HG03060 (cell line): Measurements from ENCODE around the gene OR2B2.

Experiments used
- ATAC-seq: cut with Tn5 transposase; IDR thresholded peaks from one replicate; pipeline ENCODE4 v1.9.1; 2021; ENCODE audit warnings: low read depth, moderate number of reproducible peaks; ENCODE audit not compliant: unreplicated experiment

OR2B2 gene

DNA sequence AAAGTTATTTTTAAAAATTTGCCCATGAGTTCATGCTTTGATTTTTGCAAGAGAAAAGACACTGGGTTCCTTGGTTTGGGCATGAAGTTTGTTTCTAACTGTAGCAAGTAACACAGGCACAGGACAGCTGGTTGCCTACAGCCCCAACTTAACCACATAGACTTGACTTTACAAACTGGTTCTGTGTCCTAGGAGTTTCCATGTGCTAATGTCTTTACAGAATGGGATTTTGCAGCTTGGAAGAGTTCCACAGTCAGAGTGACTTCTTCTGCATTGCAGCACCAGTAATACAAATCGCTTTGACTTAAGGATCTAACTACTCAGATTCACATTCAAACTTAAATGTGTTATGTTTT is 44.3 kb downstream of the OR2B2 start:
- no peak for ATAC-seq

DNA sequence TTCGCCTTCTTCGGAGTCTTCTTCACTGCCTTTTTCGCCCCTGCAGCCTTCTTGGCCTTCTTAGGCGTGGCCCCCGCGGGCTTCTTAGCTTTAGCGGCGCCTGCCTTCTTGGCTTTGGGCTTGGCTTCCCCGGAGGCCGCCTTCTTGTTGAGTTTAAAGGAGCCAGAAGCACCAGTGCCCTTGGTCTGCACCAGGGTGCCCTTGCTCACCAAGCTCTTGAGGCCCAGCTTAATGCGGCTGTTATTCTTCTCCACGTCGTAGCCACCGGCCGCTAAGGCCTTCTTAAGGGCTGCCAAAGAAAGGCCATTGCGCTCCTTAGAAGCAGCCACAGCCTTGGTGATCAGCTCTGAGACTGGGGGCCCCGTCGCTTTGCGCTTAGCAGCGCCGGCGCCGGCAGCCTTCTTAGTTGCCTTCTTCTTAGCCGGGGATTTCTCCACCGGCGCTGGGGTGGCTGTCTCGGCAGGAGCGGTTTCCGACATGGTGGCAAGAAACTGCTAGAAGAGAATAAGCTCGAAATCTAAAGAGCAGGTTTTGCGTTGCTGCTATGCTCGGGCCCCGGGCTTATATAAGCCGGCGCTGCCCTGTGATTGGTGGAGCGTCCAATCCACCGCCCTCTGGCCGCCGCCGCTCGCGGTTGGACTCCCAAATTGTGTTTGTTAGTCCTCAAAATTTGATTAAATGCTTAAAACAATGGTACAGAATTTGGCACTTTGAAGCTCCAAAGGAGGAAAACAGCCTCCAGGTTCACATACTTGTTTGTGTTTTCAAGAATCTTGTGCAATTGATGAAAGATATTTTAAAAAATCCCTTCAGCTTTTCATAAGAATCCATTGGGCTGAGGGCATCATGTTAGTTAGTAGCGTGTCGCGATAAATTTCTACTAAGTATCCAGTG is 44.9 kb downstream of the OR2B2 start:
- ATAC-seq, result no peak

DNA sequence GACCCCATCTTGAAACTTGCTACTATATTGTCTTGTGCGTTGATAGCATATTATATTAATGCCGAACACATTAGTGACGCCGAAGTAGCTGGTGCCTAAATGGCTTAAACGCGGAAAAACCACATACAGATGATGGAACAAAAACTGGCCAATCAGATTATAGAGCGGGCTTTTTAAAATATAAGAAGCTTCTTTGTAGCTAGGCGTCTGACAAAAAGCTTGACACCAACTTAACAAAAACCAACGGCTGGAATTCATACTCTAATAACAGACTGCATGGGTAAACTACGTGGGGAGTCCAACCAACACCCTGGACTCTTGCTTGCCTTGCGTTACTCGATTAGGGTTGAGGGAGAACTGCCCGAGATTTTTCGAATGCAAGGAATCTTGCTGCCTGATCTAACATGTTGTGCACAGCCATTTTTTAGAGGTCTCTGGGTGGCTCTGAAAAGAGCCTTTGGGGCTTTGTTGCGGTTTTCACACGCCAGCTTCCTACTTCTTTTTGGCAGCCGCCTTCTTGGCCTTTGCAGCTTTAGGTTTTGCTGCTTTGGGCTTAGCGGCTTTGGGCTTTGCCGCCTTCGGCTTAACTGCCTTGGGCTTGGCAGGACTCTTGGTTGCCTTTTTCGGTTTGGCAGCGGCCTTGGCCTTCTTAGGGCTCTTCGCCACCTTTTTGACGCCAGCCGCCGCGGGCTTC is 45.7 kb downstream of the OR2B2 start:
- ATAC-seq, result no peak

DNA sequence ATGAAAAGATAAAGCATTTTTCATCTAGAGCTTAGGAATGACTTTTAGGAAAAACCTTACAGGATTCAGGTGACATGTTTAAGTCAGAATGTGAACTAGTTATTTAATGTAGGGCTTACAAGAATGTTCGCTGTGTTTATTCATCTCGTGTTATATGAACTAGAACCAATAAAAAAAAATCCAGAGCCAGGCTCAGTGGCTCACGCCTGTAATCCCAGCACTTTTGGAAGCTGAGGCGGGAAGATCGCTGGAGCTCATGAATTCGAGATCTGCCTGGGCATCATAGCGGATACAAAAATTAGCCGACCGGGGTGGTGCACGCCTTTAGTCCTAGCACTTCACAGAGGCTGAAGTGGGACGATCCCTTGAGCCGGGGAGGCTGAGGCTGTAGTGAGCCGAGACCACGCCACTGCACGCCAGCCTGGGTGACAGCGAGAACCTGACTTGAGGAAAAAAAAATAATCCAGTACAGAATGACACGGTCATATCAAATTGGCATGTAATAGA is 46.3 kb downstream of the OR2B2 start:
- ATAC-seq, result no peak

DNA sequence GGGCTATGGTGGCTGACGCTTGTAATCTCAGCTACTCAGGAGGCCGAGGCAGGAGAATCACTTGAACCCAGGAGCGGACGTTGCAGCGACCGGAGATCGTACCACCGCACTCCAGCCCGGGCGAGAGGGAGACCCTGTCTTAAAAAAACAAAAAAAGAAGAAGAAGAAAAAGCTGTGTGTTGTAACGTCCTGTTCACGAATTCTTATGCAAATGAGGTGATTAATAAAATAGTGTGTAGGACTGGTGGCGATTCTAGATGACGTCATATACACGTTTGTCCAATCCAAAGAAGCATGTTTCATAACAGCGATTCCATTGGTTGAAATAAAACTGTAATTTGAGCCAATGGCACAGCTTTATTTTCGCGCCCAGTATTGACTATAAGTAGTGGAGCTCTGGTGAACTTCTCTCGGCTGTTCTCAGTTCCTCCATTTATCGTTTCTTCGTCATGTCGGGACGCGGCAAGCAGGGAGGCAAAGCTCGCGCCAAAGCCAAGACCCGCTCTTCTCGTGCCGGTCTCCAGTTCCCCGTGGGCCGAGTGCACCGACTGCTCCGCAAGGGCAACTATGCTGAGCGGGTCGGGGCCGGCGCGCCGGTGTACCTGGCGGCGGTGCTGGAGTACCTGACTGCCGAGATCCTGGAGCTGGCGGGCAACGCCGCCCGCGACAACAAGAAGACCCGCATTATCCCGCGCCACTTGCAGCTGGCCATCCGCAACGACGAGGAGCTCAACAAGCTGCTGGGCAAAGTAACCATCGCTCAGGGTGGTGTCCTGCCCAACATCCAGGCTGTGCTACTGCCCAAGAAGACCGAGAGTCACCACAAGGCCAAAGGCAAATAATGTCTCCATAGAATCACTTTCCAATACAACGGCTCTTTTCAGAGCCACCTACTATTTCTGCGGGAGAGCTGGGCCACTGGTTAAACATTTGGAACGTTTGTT is 47.0 kb downstream of the OR2B2 start:
- ATAC-seq, result peak; percentile 51

DNA sequence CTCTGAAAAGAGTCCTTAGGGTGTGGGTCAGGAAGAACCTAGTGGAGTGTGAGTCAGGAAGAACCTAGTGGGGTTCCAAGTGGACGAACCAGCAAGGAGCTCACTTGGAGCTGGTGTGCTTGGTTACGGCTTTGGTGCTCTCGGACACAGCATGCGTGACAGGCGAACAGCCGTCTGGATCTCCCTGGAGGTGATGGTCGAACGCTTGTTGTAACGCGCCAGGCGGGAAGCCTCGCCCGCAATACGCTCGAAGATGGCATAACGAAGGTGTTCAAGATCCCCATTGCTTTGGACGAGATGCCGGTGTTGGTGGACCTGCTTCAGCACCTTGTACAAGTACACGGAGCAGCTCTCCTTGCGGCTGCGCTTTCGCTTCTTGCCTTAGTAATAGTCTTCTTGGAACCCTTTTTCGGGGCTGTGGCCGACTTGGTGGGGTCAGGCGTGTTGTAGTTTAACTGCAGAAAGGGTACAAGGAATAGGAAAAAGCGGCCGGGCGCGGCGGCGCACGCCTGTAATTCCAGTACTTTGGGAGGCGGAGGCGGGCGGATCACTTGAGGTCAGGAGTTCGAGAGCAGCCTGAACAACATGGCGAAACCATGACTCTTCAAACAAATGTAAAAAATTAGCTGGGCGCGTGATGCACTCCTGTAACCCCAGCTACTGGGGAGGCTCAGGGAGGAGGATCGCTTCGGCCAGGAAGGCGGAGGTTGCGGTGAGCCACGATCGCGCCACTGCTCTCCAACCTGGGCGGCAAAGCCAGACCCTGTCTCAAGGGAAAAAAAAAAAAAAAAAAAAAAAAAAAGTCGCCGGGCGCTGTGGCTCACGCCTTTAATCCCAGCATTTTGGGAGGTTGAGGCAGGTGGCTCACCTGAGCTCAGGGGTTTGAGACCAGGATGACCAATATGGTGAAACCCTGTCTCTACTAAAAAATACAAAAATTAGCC is 48.0 kb downstream of the OR2B2 start:
- no peak for ATAC-seq

DNA sequence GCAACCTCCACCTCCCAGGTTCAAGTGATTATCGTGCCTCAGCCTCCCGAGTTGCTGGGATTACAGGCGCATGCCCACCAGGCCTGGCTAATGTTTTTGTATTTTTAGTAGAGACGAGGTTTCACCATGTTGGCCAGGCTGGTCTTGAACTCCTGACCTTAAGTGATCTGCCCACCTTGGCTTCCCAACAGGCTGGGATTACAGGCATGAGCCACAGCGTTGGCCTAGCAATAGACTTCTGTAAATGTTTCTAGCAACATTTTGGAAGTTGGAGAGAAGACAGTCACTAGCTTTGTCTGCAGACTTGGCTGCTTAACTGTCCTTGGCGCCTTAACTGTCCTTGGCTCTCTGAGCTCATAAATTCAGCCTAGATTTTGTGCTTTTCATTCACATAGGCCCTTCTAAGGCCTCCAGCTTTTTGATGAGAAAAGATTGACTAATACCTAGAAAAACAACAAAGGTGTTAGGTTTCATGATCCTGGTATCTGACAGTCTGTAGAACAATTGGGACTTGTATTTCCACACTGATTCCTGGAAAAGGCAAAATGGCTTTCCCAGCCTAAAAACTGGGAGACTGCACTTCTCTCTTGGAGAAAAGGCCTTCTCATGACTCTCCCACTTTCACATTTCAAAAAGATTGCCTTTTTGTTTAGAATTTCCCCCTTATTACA is 49.7 kb downstream of the OR2B2 start:
- no peak for ATAC-seq

DNA sequence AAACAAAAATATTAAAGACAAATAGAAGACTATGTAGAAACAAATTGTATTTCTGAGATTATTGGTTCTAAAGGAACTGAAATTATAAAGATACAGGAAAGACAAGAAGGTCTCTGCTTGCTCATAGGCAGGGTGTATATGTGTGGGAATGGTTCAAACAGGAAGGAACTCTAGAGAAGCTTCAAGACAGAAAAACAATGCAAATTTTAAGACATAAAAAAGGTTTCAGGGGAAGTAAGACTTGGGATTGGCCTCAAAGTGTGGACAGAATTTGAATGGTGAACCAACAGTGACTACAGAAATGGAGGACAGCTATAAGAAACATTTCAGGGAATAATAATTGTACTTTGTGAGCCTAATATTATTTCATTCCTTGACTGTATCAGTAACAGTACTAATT is 50.3 kb downstream of the OR2B2 start:
- no peak for ATAC-seq

DNA sequence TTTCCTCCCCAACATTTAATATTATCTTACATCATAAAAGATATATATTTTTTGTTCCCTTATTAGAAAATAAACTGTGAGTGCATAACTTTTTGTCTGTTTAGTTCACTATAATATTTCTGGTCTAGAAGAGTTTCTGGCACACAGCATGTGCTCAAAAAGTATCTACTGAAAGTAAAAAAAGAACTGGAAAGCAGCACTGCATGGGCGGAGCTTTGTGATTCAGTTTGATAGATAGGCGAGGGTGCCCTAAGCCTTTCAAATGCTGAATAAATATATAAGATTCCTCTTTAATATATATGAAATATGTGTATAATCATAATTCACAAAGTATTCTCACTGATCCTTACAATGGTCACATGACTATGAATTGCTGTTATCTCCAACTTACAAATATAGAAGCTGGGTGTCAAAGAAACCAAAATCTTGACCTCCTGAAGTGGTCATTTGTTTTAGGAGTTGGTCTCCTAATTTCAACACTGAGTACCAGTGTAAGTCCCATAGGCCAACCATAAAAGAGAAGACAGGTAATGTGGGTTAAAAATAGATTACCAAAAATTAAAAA is 50.8 kb downstream of the OR2B2 start:
- ATAC-seq, result no peak
